ENCODE data around the gene ZNF616. TPM values are rescaled to one million over a fixed set of nuclear protein-coding genes. Genes with fewer than 3 reads are reported as not detected.

Gene ZNF616
- 0.61 to 1.2 TPM (median 0.68 TPM) in 5 replicates for total RNA-seq (2022; extraction: Qiagen RNA extraction)

DNA sequence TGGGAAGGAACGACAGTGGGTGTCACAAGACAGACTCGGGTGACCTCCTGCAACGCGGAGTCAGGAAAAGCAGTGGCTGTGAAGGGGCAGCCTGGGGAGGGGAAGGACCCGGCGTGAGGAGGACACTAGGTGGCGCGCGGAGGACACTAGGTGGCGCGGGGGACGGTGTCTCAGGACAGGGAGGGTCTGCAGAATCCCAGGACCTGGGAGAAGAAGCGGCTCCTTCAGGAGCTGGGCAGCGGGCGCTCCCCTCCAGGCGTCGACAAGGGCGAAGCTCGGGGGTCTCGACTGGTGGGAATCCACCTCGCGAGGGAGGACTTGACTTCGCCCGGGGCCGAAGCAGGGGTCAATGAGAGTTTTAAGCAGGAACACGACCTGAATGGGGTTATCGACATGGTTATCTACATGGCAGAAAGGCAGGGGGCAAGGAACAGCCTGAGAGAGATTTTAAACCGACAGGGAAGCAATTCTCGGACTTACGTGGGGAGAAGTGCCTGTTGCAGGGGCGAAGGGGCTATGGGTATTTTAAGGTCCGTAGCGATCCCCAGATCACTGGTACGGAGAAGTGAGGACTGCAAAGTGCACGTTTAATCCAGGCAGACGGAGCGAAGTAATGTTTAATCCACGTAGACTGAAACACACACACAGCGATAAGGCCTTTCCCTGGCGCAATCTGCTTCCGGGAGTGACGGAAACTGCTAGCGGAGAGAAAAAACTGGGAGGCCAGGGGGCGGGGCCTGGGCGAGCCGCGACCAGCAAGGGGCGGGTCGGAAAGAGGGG lies at the start of gene ZNF616:
Gene ZNF616 (minus strand): TSS at position 687 of the 780 bp plus-strand sequence. CDS start 9,426 bp downstream, outside the sequence.

DNA sequence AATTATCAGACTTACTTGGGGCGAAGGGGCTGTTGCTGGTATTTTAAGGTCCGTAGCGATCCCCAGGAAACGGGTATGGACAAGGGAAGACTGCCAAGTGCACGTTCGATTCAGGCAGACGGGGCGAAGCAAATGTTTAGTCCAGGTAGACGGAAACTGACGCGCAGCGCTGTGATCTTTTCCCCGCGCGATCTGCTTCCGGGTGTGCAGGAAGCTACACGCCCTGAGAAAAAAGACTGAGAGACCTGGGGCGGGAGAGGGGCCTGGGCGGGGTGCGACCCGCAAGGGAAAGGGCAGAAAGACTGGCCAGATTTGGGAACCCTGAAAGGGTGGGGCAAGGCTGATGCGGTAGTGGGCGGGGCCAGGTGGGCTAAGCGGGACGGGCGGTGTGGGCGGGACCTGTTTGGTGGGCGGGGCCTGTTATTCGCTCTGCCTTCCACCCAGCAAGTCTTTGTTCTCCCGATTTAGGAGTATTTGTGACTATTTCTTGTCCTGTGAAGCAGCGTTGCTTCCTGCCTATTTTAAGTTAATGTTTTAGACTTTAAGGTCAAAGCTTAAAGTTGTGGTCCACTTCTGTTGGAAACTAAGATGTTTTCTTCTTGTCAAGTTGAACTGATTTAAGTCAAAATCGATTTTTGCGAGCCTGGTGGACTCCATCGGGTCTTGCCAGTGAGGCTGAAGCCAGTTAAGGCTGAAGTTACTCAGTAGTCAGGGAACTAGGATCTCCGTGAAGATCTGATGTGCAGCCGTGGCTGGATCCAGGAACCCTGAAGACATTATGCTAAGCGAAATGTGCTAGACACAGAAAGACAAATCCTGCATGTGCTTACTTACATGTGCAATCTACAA lies 31.8 kb upstream of the ZNF616 start, which contains the start of gene ZNF836:
Gene ZNF836 (minus strand): TSS at position 301 of the 849 bp plus-strand sequence. CDS start 3,549 bp downstream, outside the sequence.

DNA sequence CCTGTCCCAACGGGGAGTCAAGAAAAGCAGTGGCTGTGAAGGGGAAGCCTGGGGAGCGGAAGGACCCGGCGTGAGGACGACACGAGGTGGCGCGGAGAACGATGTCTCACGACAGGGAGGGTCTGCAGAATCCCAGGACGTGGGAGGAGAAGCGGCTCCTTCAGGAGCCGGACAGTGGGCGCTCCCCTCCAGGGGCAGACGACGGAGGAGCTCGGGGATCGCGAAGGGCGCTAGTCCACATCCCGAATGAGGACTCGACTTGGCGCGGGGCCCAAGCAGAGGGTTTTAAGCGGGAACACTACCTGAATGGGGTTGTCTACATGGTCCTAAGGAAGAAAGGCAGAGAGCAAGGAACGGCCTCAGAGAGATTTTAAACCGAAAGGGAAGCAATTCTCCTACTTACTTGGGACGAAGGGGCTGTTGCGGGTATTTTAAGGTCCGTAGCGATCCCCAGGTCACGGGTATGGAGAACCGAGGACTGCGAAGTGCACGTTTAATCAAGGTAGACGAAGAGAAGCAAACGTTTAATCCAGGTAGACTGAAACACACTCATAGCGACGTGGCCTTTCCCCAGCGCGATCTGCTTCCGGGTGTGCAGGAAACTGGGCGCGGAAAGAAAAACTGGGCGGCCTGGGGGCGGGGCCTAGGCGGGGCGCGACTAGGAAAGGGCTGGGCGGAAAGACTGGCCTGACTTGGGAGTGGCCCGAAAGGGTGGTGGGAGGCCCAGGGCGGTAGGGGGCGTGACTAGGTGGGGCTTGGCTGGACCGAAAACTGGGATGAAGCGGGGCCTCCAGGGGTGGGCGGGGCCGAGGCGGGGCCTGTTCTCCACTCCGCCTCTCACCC lies 44.3 kb downstream of the ZNF616 start, which contains the start of gene ZNF841:
Gene ZNF841 (minus strand): TSS at position 594 of the 843 bp plus-strand sequence. CDS start 10,964 bp downstream, outside the sequence.

Other genes starting within 250 kb of the ZNF616 start
- 0.15 to 0.51 TPM (median 0.27 TPM) in 5 replicates for gene ZNF649, start 234.9 kb downstream of the ZNF616 start, total RNA-seq (2022; extraction: Qiagen RNA extraction)
- 0.65 to 1.8 TPM (median 1.3 TPM) in 5 replicates for gene ZNF613, start 212.5 kb downstream of the ZNF616 start, total RNA-seq (2022; extraction: Qiagen RNA extraction)
- 3.0 to 6.1 TPM (median 4.7 TPM) in 5 replicates for gene ZNF350, start 153.1 kb downstream of the ZNF616 start, total RNA-seq (2022; extraction: Qiagen RNA extraction)
- gene ZNF615, start 131.7 kb downstream of the ZNF616 start, total RNA-seq (2022; extraction: Qiagen RNA extraction), result 3.1 to 4.9 TPM (median 3.9 TPM) in 5 replicates
- 2.9 to 3.7 TPM (median 3.1 TPM) in 5 replicates for gene ZNF614, start 111.6 kb downstream of the ZNF616 start, total RNA-seq (2022; extraction: Qiagen RNA extraction)
- gene ZNF432, start 91.1 kb downstream of the ZNF616 start, total RNA-seq (2022; extraction: Qiagen RNA extraction), result 1.5 to 1.9 TPM (median 1.6 TPM) in 5 replicates
- gene ZNF841, start 44.2 kb downstream of the ZNF616 start, total RNA-seq (2022; extraction: Qiagen RNA extraction), result 1.8 to 2.7 TPM (median 2.4 TPM) in 5 replicates
- gene ZNF836, start 31.7 kb upstream of the ZNF616 start, total RNA-seq (2022; extraction: Qiagen RNA extraction), result 0.68 to 1.4 TPM (median 0.82 TPM) in 5 replicates
- gene PPP2R1A, start 50.1 kb upstream of the ZNF616 start, total RNA-seq (2022; extraction: Qiagen RNA extraction), result 186 to 314 TPM (median 307 TPM) in 5 replicates
- gene ZNF766, start 129.6 kb upstream of the ZNF616 start, total RNA-seq (2022; extraction: Qiagen RNA extraction), result 5.6 to 12.8 TPM (median 8.5 TPM) in 5 replicates
- gene ZNF480, start 157.2 kb upstream of the ZNF616 start, total RNA-seq (2022; extraction: Qiagen RNA extraction), result 6.9 to 17.9 TPM (median 17.1 TPM) in 5 replicates
- gene ZNF610, start 196.3 kb upstream of the ZNF616 start, total RNA-seq (2022; extraction: Qiagen RNA extraction), result 0.08 TPM in 1 of 5 replicates, not detected in the others
- 0.55 to 1.3 TPM (median 0.70 TPM) in 5 replicates for gene ZNF880, start 230.0 kb upstream of the ZNF616 start, total RNA-seq (2022; extraction: Qiagen RNA extraction)